ENCODE data around the gene NAA16. TPM values are rescaled to one million over a fixed set of nuclear protein-coding genes. Genes with fewer than 3 reads are reported as not detected.

Gene NAA16
- total RNA-seq, 1 donor from 2014 or later: 51.9 TPM

GRCh38 chr13:41296879-41297646 is 14.0 kb upstream of the NAA16 start:
- TF ChIP-seq CTCF (conservative IDR thresholded peaks at IDR 0.05): no peak
- H3K4me1 Mint-ChIP-seq: no peaks in the 10 kb centered on the region
- no peak overlapping the region for H3K4me3 Mint-ChIP-seq
- no peaks in the 10 kb centered on the region for H3K36me3 Mint-ChIP-seq (ENCODE audit: low read depth)
- no peaks in the 10 kb centered on the region for H3K9me3 Mint-ChIP-seq
- H3K27ac Mint-ChIP-seq (ENCODE audit: unreplicated experiment): no peak overlapping the region
- DNase-seq (ENCODE audit: low read depth, low spot score): no peak
- no peaks in the 10 kb centered on the region for H3K27me3 Mint-ChIP-seq (ENCODE audit: low read depth)

- TF ChIP-seq CTCF (conservative IDR thresholded peaks at IDR 0.05): no peak
- Mint-ChIP-seq H3K36me3 (ENCODE audit: low read depth) (no peaks in the 10 kb centered on the region), H3K27ac (ENCODE audit: unreplicated experiment) (no peak overlapping the region), H3K4me1 (no peaks in the 10 kb centered on the region), H3K27me3 (ENCODE audit: low read depth) (no peaks in the 10 kb centered on the region), H3K9me3 (no peaks in the 10 kb centered on the region), H3K4me3 (no peak overlapping the region)
- DNase-seq (ENCODE audit: low read depth, low spot score): no peak
Measured at GRCh38 chr13:41299316-41300094, 11.6 kb upstream of the NAA16 start.

- no peak for DNase-seq (ENCODE audit: low read depth, low spot score)
- no peak for TF ChIP-seq CTCF (conservative IDR thresholded peaks at IDR 0.05)
- Mint-ChIP-seq H3K4me3 (no peak overlapping the region), H3K4me1 (no peaks in the 10 kb centered on the region), H3K27ac (ENCODE audit: unreplicated experiment) (no peak overlapping the region), H3K27me3 (ENCODE audit: low read depth) (no peaks in the 10 kb centered on the region), H3K9me3 (no peaks in the 10 kb centered on the region), H3K36me3 (ENCODE audit: low read depth) (peaks cover 4% of the 10 kb centered on the region)
Measured at GRCh38 chr13:41302743-41303142, 8.3 kb upstream of the NAA16 start.

- Mint-ChIP-seq H3K27ac (ENCODE audit: unreplicated experiment) (no peak overlapping the region), H3K9me3 (no peaks in the 10 kb centered on the region), H3K27me3 (ENCODE audit: low read depth) (no peaks in the 10 kb centered on the region), H3K36me3 (ENCODE audit: low read depth) (peaks cover 4% of the 10 kb centered on the region), H3K4me3 (no peak overlapping the region), H3K4me1 (no peaks in the 10 kb centered on the region)
- DNase-seq (ENCODE audit: low read depth, low spot score): no peak
- TF ChIP-seq CTCF (conservative IDR thresholded peaks at IDR 0.05): no peak
Measured at GRCh38 chr13:41304551-41304950, 6.5 kb upstream of the NAA16 start.

- no peak overlapping the region for H3K4me3 Mint-ChIP-seq
- no peak overlapping the region for H3K27ac Mint-ChIP-seq (ENCODE audit: unreplicated experiment)
- no peaks in the 10 kb centered on the region for H3K27me3 Mint-ChIP-seq (ENCODE audit: low read depth)
Measured at GRCh38 chr13:41306271-41307145, 4.6 kb upstream of the NAA16 start.

More at GRCh38 chr13:41306271-41307145, 4.6 kb upstream of the NAA16 start:
- no peaks in the 10 kb centered on the region for H3K9me3 Mint-ChIP-seq
- H3K36me3 Mint-ChIP-seq (ENCODE audit: low read depth): peaks cover 4% of the 10 kb centered on the region
- TF ChIP-seq CTCF (conservative IDR thresholded peaks at IDR 0.05): no peak
- H3K4me1 Mint-ChIP-seq: peaks cover 6% of the 10 kb centered on the region
- DNase-seq (ENCODE audit: low read depth, low spot score): no peak
